Stomach (tissue), 9 donors: ENCODE results near the gene DCDC1. TPM values are rescaled to one million over a fixed set of nuclear protein-coding genes. Genes with fewer than 3 reads are reported as not detected.

Source experiments
- DNase-seq, 2 donors: peaks; one replicate each; pipeline versions ENCODE4 v3.0.0 to v3.0.0-alpha.2; 2013 to 2019
- H3K27ac ChIP-seq, 5 donors: fragments of 200-600 bp in 4 of 5; sonication (generic) in 4 of 5; one replicate each; pipeline ENCODE4 v1.5.1; 2013 to 2019; ENCODE audit warnings: mild to moderate bottlenecking in 1 of 5, moderate library complexity in 1 of 5
- H3K27me3 ChIP-seq, 3 donors: fragments of 200-600 bp; sonication (generic); one replicate each; pipeline ENCODE4 v1.5.1; 2017 to 2019; ENCODE audit warnings: mixed run types in 1 of 3
- H3K36me3 ChIP-seq, 4 donors: fragments of 200-600 bp; sonication (generic); 1 replicate in 3 of 4; 2 replicates in 1 of 4; pipeline ENCODE4 v1.5.1; 2016 to 2019
- H3K4me1 ChIP-seq, 4 donors: fragments of 200-600 bp; sonication (generic); one replicate each; pipeline ENCODE4 v1.5.1; 2016 to 2019
- H3K4me3 ChIP-seq, 4 donors: fragments of 200-600 bp; sonication (generic) in 3 of 4; one replicate each; pipeline ENCODE4 v1.5.1; 2016 to 2019; ENCODE audit warnings: mild to moderate bottlenecking in 1 of 4
- H3K9me3 ChIP-seq, 4 donors: fragments of 200-600 bp; sonication (generic); one replicate each; pipeline ENCODE4 v1.5.1; 2016 to 2019
- CTCF ChIP-seq, 7 experiments: fragments of 450-650 bp in 4 of 7; fragments of 200-600 bp in 3 of 7; sonication (generic) in 3 of 7; IDR thresholded peaks; one replicate each; pipeline ENCODE4 v1.5.1; 2016 to 2019; ENCODE audit warnings: antibody characterized with exemption in 7 of 7, control low read depth in 2 of 7, mild to moderate bottlenecking in 1 of 7
- EP300 ChIP-seq: sonication (generic); formaldehyde crosslinking; IDR thresholded peaks from one replicate; pipeline ENCODE4 v1.6.1; 2017; ENCODE audit warnings: antibody characterized with exemption
- POLR2A ChIP-seq, 4 donors: fragments of 450-650 bp; IDR thresholded peaks; one replicate each; pipeline ENCODE4 v1.6.1; 2016; ENCODE audit warnings: antibody characterized with exemption in 4 of 4, control low read depth in 2 of 4, mild to moderate bottlenecking in 1 of 4, moderate library complexity in 1 of 4
- POLR2AphosphoS5 ChIP-seq, 3 donors: sonication (generic); formaldehyde crosslinking; IDR thresholded peaks; one replicate each; pipeline ENCODE4 v1.6.1; 2016; ENCODE audit warnings: antibody characterized with exemption in 3 of 3
- WGBS, 5 donors: extraction: QIAGEN DNeasy Blood & Tissue Kit in 3 of 5; methylation state at CpG; one replicate each; pipeline versions ENCODE4 v1.1.5 to v1.1.7; 2013 to 2018; 5-methylcytosine and 5-hydroxymethylcytosine counted together
- intact Hi-C: fragments of 100-400 bp; cut with DNase I; formaldehyde crosslinking; loops from one replicate; pipeline ENCODE4 v1.15.1; 2023; ENCODE audit warnings: low total_unique reads
- polyA plus RNA-seq, 3 donors: library from polyadenylated mRNA; stranded (reverse); fragments of 200-250 nt; gene quantifications; one replicate each; pipeline ENCODE4 v1.2.3, GENCODE V29; 2013
- total RNA-seq, 5 donors: library from RNA; depleted of rRNA; stranded (reverse); fragments of >200 nt; gene quantifications; one replicate each; pipeline versions ENCODE4 v1.1.0 to v1.2.3, GENCODE V29; 2014 to 2016
- donor health status: healthy with polysubstance abuse.
- donor health status: Bipolar disorder and iron deficiency.
- donor health status: healthy.

Gene DCDC1
- total and polyA plus RNA-seq, 8 donors = 0.45 to 0.55 TPM; not detected in 6

GRCh38 chr11:30992513-30992849 lies 377.1 kb downstream of the DCDC1 start:
- no peak overlapping the region for H3K27ac ChIP-seq
- WGBS, 5 donors = 15 to 25% (median 23%) methylated on average over 1 of the region's 1 CpG
- no peak overlapping the region for H3K4me3 ChIP-seq
- no peaks in the 10 kb centered on the region for H3K27me3 ChIP-seq
- H3K4me1 ChIP-seq = no peaks in the 10 kb centered on the region
- intact Hi-C loops = no loop called here
- TF ChIP-seq CTCF (IDR thresholded peaks at IDR 0.05) (no peak), EP300 (no peak), POLR2AphosphoS5 (IDR thresholded peaks at IDR 0.05) (no peak), POLR2A (IDR thresholded peaks at IDR 0.05) (no peak)
- no peak for DNase-seq
- H3K9me3 ChIP-seq = no peaks in the 10 kb centered on the region
- no peaks in the 10 kb centered on the region for H3K36me3 ChIP-seq

- WGBS, 5 donors = 59 to 88% (median 76%) methylated on average over 2 of the region's 2 CpGs
- H3K4me1 ChIP-seq = no peaks in the 10 kb centered on the region
- no peak for DNase-seq
- no peak overlapping the region for H3K4me3 ChIP-seq
- TF ChIP-seq EP300 (no peak), POLR2A (IDR thresholded peaks at IDR 0.05) (no peak), CTCF (IDR thresholded peaks at IDR 0.05) (no peak)
- no peak overlapping the region for H3K27ac ChIP-seq
- H3K27me3 ChIP-seq = no peaks in the 10 kb centered on the region
- no peaks in the 10 kb centered on the region for H3K36me3 ChIP-seq
- intact Hi-C loops = no loop called here
- no peaks in the 10 kb centered on the region for H3K9me3 ChIP-seq
Measured at GRCh38 chr11:30991802-30992512, 377.6 kb downstream of the DCDC1 start.

GRCh38 chr11:30991376-30991775 lies 378.2 kb downstream of the DCDC1 start:
- no peaks in the 10 kb centered on the region for H3K4me1 ChIP-seq
- WGBS, 5 donors = 67 to 84% (median 73%) methylated on average over 4 of the region's 4 CpGs
- no peak overlapping the region for H3K4me3 ChIP-seq
- intact Hi-C loops = no loop called here
- no peak overlapping the region for H3K27ac ChIP-seq
- H3K27me3 ChIP-seq = no peaks in the 10 kb centered on the region
- TF ChIP-seq POLR2A (IDR thresholded peaks at IDR 0.05) (no peak), CTCF (IDR thresholded peaks at IDR 0.05) (no peak)
- no peaks in the 10 kb centered on the region for H3K9me3 ChIP-seq
- H3K36me3 ChIP-seq = no peaks in the 10 kb centered on the region
- DNase-seq = no peak

GRCh38 chr11:30990625-30991296 lies 378.8 kb downstream of the DCDC1 start:
- no peak overlapping the region for H3K4me3 ChIP-seq
- H3K36me3 ChIP-seq = no peaks in the 10 kb centered on the region
- H3K9me3 ChIP-seq = no peaks in the 10 kb centered on the region
- no peak overlapping the region for H3K27ac ChIP-seq
- 35 to 54% (median 51%) methylated on average over 7 of the region's 7 CpGs for WGBS, 5 donors
- no peak for DNase-seq
- H3K27me3 ChIP-seq = no peaks in the 10 kb centered on the region
- TF ChIP-seq CTCF (IDR thresholded peaks at IDR 0.05) (no peak), POLR2AphosphoS5 (IDR thresholded peaks at IDR 0.05) (no peak), POLR2A (IDR thresholded peaks at IDR 0.05) (no peak), EP300 (no peak)
- intact Hi-C loops = no loop called here
- H3K4me1 ChIP-seq = no peaks in the 10 kb centered on the region
